Measurements from ENCODE around the gene PLEKHM3. TPM values are rescaled to one million over a fixed set of nuclear protein-coding genes. Genes with fewer than 3 reads are reported as not detected.

PLEKHM3 gene
- total and polyA plus RNA-seq, 2 of the 13 experiments (the other 11 are each of a cell fraction or from before 2014, with no cell fraction given) = 4.5 to 4.7 TPM

GRCh38 chr2:207815254-207815653 lies 210.1 kb downstream of the PLEKHM3 start (continued):
- TF ChIP-seq, protein P1, sequence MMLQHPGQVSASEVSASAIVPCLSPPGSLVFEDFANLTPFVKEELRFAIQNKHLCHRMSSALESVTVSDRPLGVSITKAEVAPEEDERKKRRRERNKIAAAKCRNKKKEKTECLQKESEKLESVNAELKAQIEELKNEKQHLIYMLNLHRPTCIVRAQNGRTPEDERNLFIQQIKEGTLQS (CRISPR knock-in tag; IDR thresholded peaks at IDR 0.05) = no peak
- TF ChIP-seq ZMYM4 (CRISPR knock-in tag; IDR thresholded peaks at IDR 0.05) = 0 out of 2 replicates have a peak, but pooled peaks have one; percentile 16
- 0 out of 2 replicates have a peak, but pooled peaks have one; percentile 54 for TF ChIP-seq HOXA7 (CRISPR knock-in tag; IDR thresholded peaks at IDR 0.05)
- TF ChIP-seq HOXA3 (CRISPR knock-in tag; IDR thresholded peaks at IDR 0.05) = peak; percentile 65
- no peak for TF ChIP-seq HMGXB3 (CRISPR knock-in tag; IDR thresholded peaks at IDR 0.05; ENCODE audit: borderline replicate concordance)
- TF ChIP-seq MIER3 (CRISPR knock-in tag; IDR thresholded peaks at IDR 0.05; ENCODE audit: borderline replicate concordance) = no peak; the same call in 1 of the 2 replicates
- TF ChIP-seq PCBP1 (IDR thresholded peaks at IDR 0.05; ENCODE audit: borderline replicate concordance, low read depth, low read length) = no peak
- TF ChIP-seq NRL (CRISPR knock-in tag; IDR thresholded peaks at IDR 0.05; ENCODE audit: borderline replicate concordance) = no peak
- TF ChIP-seq POLR2AphosphoS5 (IDR thresholded peaks at IDR 0.05; ENCODE audit: low read depth, low read length) = no peak
- TF ChIP-seq FOSL2 (CRISPR knock-in tag; IDR thresholded peaks at IDR 0.05) = peak; percentile 45; the same call in 1 of the 2 replicates
- TF ChIP-seq MAFK (conservative IDR thresholded peaks at IDR 0.05 in 1 of 2, IDR thresholded peaks at IDR 0.05 in 1 of 2; ENCODE audit: low read length in 2 of 2) = no peak
- TF ChIP-seq MBNL3 (CRISPR knock-in tag; conservative IDR thresholded peaks at IDR 0.05) = no peak
- no peak for TF ChIP-seq KLF15 (CRISPR knock-in tag; IDR thresholded peaks at IDR 0.05; ENCODE audit: borderline replicate concordance)
- TF ChIP-seq ZNF343 (CRISPR knock-in tag; IDR thresholded peaks at IDR 0.05) = no peak
- TF ChIP-seq KLF16 (CRISPR knock-in tag; IDR thresholded peaks at IDR 0.05) = no peak
- TF ChIP-seq CHD2 (IDR thresholded peaks at IDR 0.05; ENCODE audit: low read depth, low read length) = no peak
- no peak for TF ChIP-seq HMGA1 (CRISPR knock-in tag; conservative IDR thresholded peaks at IDR 0.05)
- no peak for TF ChIP-seq ZNF83 (CRISPR knock-in tag; IDR thresholded peaks at IDR 0.05; ENCODE audit: borderline replicate concordance)
- no peak for TF ChIP-seq KDM6A (CRISPR knock-in tag; IDR thresholded peaks at IDR 0.05; ENCODE audit: low read depth)
- TF ChIP-seq ZNF850 (CRISPR knock-in tag; conservative IDR thresholded peaks at IDR 0.05) = no peak
- TF ChIP-seq TEAD2 (CRISPR knock-in tag; IDR thresholded peaks at IDR 0.05) = no peak
- TF ChIP-seq CEBPB (IDR thresholded peaks at IDR 0.05; ENCODE audit: borderline replicate concordance, low read depth, low read length) = peak; percentile 98
- TF ChIP-seq, protein P2, sequence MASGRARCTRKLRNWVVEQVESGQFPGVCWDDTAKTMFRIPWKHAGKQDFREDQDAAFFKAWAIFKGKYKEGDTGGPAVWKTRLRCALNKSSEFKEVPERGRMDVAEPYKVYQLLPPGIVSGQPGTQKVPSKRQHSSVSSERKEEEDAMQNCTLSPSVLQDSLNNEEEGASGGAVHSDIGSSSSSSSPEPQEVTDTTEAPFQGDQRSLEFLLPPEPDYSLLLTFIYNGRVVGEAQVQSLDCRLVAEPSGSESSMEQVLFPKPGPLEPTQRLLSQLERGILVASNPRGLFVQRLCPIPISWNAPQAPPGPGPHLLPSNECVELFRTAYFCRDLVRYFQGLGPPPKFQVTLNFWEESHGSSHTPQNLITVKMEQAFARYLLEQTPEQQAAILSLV (CRISPR knock-in tag; IDR thresholded peaks at IDR 0.05; ENCODE audit: borderline replicate concordance) = no peak
- TF ChIP-seq ZNF776 (CRISPR knock-in tag; IDR thresholded peaks at IDR 0.05) = no peak
- TF ChIP-seq SRSF4 (IDR thresholded peaks at IDR 0.05; ENCODE audit: low read depth, low read length, poor library complexity, severe bottlenecking) = no peak
- TF ChIP-seq ZNF775 (CRISPR knock-in tag; IDR thresholded peaks at IDR 0.05; ENCODE audit: borderline replicate concordance) = no peak
- TF ChIP-seq ZNF34 (CRISPR knock-in tag; IDR thresholded peaks at IDR 0.05; ENCODE audit: borderline replicate concordance) = no peak
- no peak for TF ChIP-seq BRD4 (CRISPR knock-in tag; IDR thresholded peaks at IDR 0.05)

Data from HepG2 (cell line).